ENCODE measurements around the gene C10orf120.

C10orf120 gene

DNA sequence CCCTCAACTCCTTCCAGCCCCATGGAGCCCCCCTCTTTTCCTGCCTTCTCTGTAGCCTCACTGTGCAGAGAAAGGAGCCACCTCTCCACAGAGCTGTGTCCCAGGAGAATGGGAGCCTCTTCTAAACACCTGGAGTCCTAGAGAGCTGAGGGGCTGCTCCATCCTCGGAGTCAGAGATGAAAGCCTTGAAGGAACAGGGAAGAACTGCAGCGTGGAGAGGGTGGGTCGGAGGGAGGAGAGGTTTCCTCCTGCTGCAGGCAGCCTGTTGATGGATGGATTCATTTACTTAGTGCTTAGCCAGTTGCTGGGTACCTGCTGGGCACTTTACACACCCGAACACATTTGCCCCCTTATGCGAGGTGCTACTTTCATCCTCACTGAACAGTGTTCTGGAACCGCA lies 39.0 kb downstream of the C10orf120 start:
- DNase-seq (ENCODE audit: low read depth) = no peak

DNA sequence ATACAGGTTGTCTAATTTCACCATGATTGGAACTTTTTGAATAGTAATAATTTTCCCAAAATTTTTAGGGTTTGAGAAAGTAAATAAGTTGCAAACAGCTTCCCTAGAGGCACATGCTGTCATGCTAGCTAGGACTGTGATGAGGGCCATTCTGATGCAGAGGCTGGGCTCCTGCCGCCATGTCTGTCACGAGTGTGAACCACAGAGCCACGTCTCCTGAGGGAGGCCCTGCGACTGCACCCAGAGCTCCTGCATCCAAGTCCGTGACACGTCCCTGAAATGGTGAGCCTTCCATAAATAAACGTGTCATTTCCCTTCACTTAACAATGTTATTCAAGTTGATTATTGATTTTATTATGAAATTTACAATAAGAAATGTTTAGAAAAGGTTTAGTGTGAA lies 40.0 kb downstream of the C10orf120 start:
- DNase-seq (ENCODE audit: low read depth) = no peak

DNA sequence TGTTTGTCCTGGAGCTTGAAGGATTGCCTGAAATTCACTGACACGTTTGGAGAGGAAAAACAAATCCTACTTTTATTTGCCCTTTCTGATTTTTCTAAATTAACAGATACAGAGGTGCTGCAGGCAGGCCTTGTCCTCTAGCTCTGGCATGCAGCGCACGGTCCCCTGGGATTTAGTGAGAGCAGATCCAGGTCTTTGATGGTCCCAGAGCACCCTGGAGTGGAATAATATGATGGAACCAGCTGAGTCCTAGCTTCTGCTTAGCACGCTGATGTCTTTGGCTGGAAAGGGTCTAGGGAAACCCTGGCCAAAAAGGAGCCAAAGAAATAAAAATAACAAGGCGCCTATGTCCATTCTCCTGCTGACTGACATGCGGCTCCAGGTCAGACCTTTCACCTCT lies 40.5 kb downstream of the C10orf120 start:
- no peak for DNase-seq (ENCODE audit: low read depth)

DNA sequence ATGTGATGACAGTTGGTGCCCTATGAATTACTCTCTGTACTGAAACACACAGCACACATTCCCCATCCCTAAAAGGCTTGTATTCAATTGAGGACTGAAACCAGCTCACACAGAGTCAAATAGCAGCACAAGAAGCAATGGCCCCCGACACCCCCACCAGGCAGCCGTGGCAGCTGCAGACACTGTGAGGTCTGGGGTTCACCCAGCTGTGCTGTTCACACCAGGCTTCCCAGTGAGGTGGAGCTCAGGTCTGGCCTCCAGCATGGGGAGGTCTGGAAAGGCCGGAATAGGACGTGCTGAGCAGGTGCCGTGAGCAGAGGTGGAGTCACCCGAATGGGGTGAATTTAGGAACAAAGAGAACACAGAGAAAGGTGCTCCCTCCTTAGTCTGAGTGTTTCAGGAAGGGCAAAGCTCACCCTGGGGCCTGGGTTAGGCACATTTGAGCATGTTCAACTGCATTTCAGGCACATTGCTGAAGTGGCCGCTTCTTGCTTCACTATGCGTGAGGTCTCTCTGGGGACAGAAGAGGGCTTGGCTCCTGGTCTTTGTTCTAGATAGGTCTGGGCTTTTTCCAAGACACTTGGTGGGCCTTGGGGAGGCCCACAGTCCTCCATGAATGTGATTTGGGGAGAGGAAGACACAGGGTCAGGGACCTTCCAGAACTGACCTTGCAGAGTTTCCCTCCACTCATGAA lies 41.1 kb downstream of the C10orf120 start:
- no peak for DNase-seq (ENCODE audit: low read depth)

DNA sequence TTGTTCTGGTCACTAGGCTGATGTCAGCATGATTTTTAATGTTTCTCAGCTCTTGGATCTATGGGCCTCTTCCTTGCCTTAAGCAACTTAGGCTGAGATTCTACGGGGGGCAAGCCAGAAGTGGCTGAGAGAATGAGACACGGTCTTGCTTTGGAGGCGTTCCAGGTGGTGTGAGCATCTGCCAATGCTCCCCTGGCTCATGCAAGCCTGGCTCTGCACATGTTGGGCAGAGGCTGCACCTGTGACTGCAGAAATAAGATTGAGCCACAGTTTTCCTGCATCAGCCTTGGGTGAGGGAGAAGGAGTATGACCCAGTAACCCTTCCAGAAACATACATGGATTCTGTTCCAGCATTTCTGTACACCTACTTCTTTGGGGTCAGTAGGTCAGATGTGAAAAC lies 41.9 kb downstream of the C10orf120 start:
- no peak for DNase-seq (ENCODE audit: low read depth)

DNA sequence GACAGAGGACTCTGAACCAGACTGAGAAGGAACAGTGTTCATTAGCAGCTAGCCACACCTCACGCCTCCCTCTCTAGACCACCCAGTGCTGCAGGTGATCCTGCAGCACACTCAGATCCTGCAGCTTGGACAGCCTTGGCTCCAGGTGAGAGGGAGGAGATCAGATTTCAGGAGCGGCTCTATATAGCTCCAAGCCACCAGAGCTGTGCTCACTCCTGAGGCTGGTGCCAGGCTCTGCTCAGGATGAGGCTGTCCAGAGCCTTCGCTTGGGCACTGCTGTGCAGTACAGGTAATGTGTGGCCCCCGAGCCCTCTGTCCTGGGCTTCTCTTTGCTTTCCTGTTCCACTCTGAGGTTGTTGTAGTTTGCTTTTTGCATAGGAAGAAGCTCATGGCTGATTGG lies 42.4 kb downstream of the C10orf120 start:
- DNase-seq (ENCODE audit: low read depth) = no peak

DNA sequence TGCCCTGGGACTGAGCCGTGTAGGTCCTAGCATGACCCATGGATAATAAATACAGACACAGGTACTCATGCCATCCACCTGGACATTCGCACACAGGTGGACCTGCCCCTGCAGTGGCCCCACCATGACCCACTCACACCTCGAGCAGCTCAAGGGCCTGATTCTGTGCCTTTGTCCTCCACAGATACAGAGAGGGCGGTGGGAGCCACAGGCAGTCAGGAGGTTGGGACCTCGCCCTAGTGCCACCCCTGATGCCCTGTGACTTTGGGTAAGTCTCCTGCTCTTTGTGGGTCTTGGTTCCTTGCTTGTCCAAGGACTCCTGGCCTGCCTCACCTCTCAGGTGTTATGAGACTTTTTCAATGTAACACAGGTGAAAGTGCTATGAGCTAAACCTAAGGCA lies 42.9 kb downstream of the C10orf120 start:
- no peak for DNase-seq (ENCODE audit: low read depth)

GRCh38 chr10:122656308-122656705 lies 43.3 kb downstream of the C10orf120 start:
- DNase-seq (ENCODE audit: low read depth) = no peak

DNA sequence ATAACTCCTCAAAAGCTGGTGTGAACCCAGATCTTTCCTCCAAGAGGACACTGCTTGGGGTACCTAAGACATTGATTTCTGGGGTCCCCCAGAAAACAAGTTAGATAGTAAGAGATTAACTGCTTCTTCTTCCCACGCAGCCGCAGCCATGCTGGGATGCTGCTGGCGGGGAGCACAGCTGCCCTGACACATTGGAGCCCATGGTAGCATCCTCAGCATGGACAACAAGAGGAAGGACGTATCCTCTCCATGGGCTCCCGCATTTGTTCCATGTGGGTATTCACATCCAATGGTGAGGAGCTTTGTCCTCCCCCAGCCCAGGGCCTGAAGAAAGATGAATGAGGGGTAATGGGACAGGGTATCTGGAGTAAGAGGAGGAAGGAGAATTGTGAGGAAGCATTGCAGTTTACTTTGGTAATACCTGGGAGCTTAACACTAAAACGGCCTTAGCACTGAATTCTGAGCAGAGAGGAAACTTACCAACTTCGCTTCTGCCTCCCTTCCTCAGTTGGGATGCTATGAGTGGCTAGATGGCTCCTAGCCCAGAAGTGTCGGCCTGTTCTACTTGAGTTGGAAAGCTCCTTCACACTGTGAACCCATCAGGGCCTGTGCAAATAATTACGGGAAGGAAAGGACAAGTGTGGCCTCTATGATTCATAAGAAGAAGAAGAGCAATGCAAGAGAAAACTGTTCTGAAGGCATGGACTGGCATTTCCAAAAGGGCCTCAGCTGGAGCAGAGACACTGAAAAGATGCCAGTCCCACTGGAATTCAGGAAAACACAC lies 43.9 kb downstream of the C10orf120 start:
- DNase-seq (ENCODE audit: low read depth) = no peak

- no peak for DNase-seq (ENCODE audit: low read depth)
Observed at GRCh38 chr10:122650331-122650730, 49.3 kb downstream of the C10orf120 start.

DNA sequence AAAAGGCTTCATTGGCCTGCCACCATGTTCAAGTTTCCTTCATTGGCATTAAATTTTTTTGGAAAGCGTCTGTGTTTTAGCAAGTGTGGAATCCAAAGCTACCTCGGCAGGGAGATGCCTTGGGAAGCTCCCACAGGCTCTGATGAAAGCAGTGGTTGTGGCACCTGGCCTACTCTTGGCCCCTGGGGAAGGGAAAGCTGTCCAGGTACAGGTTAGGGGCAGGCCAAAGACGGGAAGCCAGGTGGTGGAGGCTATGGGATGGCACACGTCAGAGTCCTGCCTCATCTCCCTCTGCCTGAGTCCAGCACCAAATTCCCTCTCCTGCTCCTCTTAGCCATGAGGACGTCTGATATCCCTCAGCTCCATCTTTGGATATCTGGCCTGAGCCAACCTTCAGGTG lies 49.7 kb downstream of the C10orf120 start:
- DNase-seq (ENCODE audit: low read depth) = no peak

DNA sequence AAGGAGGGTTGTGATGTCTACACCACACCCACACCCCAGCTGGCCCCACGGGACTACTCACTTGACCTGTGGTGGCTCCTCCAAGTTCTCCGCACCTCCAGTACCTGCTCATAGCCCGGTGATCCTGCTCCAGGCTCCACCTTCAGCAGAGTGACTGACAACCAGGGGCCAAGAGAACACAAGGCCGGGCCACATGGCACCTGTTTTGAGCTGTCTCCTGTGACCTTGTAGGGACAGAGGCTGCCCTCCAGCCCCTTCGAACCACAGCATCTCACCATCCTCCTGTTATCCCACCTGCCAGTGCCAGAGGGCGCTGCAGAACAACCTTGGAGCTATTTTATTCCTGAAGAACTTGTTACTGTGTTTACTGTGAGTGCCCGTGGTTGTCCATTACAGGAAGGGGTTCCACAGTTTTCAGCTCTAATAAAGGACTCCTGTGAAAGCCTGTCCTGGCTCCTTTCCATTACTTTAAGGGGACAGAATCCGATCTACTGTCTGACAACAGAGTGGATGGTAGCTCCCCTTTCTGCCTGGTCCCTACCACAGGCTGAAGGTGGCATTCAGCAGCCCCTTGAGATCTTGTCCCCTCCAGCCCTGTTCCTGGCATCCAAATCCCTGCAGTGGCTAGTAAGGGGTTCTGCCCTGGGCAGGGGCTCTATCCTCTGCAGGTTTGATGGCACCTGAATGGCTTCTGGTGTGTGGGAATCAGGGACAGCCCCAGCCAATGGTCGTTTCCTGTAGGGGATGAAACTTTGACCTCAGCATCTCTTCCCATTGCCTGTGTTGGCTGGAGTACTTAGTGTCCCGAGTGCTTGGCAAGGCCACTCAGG lies 50.8 kb downstream of the C10orf120 start:
- no peak for DNase-seq (ENCODE audit: low read depth)
